Esophagus muscularis mucosa (tissue), 4 donors: ENCODE data around the gene DYNLL2. TPM values are rescaled to one million over a fixed set of nuclear protein-coding genes. Genes with fewer than 3 reads are reported as not detected.
"Not testable (repeated sequence)": the region's sequence is repeated elsewhere in the genome, so short reads cannot be mapped to it uniquely, and the experiment has no call there.

ENCODE experiments used
- DNase-seq: peaks from one replicate; pipeline ENCODE4 v3.0.0-alpha.2; 2017; ENCODE audit errors: extremely low spot score
- H3K27ac ChIP-seq, 4 donors: fragments of 200-600 bp; sonication (generic); replicated peaks in 1 of 4; 1 replicate in 3 of 4; 2 replicates in 1 of 4; pipeline ENCODE4 v1.5.1; 2016 to 2019; ENCODE audit warnings: mild to moderate bottlenecking in 1 of 4
- H3K27me3 ChIP-seq, 4 donors: fragments of 200-600 bp; sonication (generic); one replicate each; pipeline versions ENCODE4 v1.5.1 to v1.6.0; 2016 to 2019
- H3K36me3 ChIP-seq, 4 donors: fragments of 200-600 bp; sonication (generic); one replicate each; pipeline ENCODE4 v1.5.1; 2016 to 2019
- H3K4me1 ChIP-seq, 4 donors: fragments of 200-600 bp; sonication (generic); one replicate each; pipeline ENCODE4 v1.5.1; 2016 to 2019
- H3K4me3 ChIP-seq, 4 donors: fragments of 200-600 bp; sonication (generic); 1 replicate in 2 of 4; 2 replicates in 2 of 4; pipeline ENCODE4 v1.5.1; 2016 to 2019; ENCODE audit warnings: mild to moderate bottlenecking in 4 of 4, moderate library complexity in 1 of 4
- H3K9me3 ChIP-seq, 4 donors: fragments of 200-600 bp; sonication (generic); 1 replicate in 3 of 4; 2 replicates in 1 of 4; pipeline ENCODE4 v1.5.1; 2016 to 2019
- EP300 ChIP-seq: sonication (generic); formaldehyde crosslinking; IDR thresholded peaks from one replicate; pipeline ENCODE4 v1.6.1; 2017; ENCODE audit warnings: antibody characterized with exemption
- POLR2A ChIP-seq: fragments of 450-650 bp; IDR thresholded peaks from one replicate; pipeline ENCODE4 v1.6.1; 2017; ENCODE audit warnings: antibody characterized with exemption, moderate library complexity, mild to moderate bottlenecking, low read depth
- POLR2AphosphoS5 ChIP-seq, 2 donors: sonication (generic); formaldehyde crosslinking; IDR thresholded peaks; one replicate each; pipeline ENCODE4 v1.6.1; 2017; ENCODE audit warnings: antibody characterized with exemption in 2 of 2
- WGBS: methylation state at CpG from one replicate; pipeline ENCODE4 v1.1.5; 2018; 5-methylcytosine and 5-hydroxymethylcytosine counted together
- intact Hi-C: fragments of 100-400 bp; cut with DNase I; formaldehyde crosslinking; loops from one replicate; pipeline ENCODE4 v1.15.1; 2023
- total RNA-seq, 4 donors: library from RNA; depleted of rRNA; stranded (reverse); fragments of >200 nt; gene quantifications; one replicate each; pipeline versions ENCODE4 v1.1.0 to v1.2.1, GENCODE V29; 2016
- TF ChIP-seq, protein P1 (sequence below), 3 experiments: fragments of 200-600 bp in 2 of 3; fragments of 450-650 bp in 1 of 3; sonication (generic) in 2 of 3; IDR thresholded peaks; one replicate each; pipeline ENCODE4 v1.5.1; 2017 to 2019; ENCODE audit warnings: antibody characterized with exemption in 3 of 3, mild to moderate bottlenecking in 2 of 3, moderate library complexity in 1 of 3

DYNLL2 gene
- total RNA-seq, 4 donors from 2014 or later, result 22.2 to 37.0 (median 36.3) TPM

DNA sequence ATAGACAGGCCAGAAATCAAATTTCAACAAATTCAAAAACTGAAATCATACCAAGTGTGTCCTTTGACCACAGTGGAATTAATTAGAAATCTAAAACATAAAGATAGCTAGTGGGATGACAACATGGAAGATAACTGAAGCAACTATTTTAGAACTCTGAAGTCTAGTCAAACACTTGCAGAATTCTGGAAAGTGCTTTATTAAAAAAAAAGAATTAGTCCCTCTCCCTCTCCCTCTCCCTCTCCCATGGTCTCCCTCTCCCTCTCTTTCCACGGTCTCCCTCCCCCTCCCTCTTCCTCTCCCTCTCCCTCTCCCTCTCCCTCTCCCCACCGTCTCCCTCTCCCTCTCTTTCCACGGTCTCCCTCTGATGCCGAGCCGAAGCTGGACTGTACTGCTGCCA is 58.3 kb downstream of the DYNLL2 start:
- peaks cover 0 to 33% (median 26%) of the 10 kb centered on the region in 4 donors for H3K9me3 ChIP-seq
- DNase-seq, result no peak
- H3K27me3 ChIP-seq, result peaks cover 0 to 21% (median 2%) of the 10 kb centered on the region in 4 donors
- TF ChIP-seq POLR2A (no peak), POLR2AphosphoS5 (IDR thresholded peaks at IDR 0.05) (no peak), EP300 (no peak)
- TF ChIP-seq, protein P1, sequence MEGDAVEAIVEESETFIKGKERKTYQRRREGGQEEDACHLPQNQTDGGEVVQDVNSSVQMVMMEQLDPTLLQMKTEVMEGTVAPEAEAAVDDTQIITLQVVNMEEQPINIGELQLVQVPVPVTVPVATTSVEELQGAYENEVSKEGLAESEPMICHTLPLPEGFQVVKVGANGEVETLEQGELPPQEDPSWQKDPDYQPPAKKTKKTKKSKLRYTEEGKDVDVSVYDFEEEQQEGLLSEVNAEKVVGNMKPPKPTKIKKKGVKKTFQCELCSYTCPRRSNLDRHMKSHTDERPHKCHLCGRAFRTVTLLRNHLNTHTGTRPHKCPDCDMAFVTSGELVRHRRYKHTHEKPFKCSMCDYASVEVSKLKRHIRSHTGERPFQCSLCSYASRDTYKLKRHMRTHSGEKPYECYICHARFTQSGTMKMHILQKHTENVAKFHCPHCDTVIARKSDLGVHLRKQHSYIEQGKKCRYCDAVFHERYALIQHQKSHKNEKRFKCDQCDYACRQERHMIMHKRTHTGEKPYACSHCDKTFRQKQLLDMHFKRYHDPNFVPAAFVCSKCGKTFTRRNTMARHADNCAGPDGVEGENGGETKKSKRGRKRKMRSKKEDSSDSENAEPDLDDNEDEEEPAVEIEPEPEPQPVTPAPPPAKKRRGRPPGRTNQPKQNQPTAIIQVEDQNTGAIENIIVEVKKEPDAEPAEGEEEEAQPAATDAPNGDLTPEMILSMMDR (IDR thresholded peaks at IDR 0.05), result no peak
- 81% methylated on average over 5 of the region's 5 CpGs for WGBS
- intact Hi-C loops, result no loop called here
- H3K36me3 ChIP-seq, result no peaks in the 10 kb centered on the region
- no peak overlapping the region for H3K4me3 ChIP-seq
- H3K4me1 ChIP-seq, result no peaks in the 10 kb centered on the region
- H3K27ac ChIP-seq, result no peak overlapping the region

DNA sequence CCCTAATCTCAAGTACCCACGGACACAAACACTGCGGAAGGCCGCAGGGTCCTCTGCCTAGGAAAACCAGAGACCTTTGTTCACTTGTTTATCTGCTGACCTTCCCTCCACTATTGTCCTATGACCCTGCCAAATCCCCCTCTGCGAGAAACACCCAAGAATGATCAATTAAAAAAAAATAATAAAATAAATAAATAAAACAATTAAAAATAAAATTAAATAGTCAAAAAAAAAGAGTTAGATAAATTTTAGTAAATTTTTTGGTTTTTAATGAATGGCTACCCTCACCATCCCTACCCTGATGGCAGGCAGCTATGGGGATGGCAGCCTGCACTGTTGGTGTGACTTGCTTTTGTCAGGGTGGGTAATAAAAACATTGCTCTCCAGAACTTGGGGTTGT is 60.1 kb downstream of the DYNLL2 start:
- intact Hi-C loops, H3K4me1 ChIP-seq: not testable (repeated sequence)

DNA sequence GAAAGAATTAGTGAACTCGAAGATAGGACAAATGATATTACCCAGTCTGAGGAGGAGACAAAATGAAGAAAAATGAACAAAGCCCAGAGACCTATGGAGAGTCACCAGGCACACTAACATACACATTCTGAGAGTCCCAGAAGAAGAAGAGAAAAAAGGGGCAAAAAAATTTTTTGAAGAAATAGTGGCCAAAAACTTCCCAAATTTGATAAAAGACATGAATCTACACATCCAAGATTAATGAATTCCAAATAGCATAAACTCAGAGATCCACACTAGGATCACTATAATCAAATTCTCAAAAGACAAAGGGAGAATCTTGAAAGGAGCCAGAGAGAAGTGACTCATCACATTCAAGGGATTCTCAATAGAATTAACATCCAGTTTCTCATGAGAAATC is 61.6 kb downstream of the DYNLL2 start:
- WGBS, result 81% methylated on average over 1 of the region's 1 CpG
- H3K4me3 ChIP-seq, result no peak overlapping the region
- H3K4me1 ChIP-seq, result no peaks in the 10 kb centered on the region
- no peak overlapping the region for H3K27ac ChIP-seq
- H3K36me3 ChIP-seq, result no peaks in the 10 kb centered on the region
- peaks cover 0 to 38% (median 26%) of the 10 kb centered on the region in 4 donors for H3K9me3 ChIP-seq
- intact Hi-C loops, result no loop called here
- peaks cover 0 to 12% (median 0%) of the 10 kb centered on the region in 4 donors for H3K27me3 ChIP-seq
- TF ChIP-seq EP300 (no peak), POLR2AphosphoS5 (IDR thresholded peaks at IDR 0.05) (no peak), POLR2A (no peak)
- TF ChIP-seq, protein P1 (IDR thresholded peaks at IDR 0.05), result no peak
- no peak for DNase-seq

More for the DNA sequence above, 60.1 kb downstream of the DYNLL2 start:
- H3K9me3 ChIP-seq, result peaks cover 0 to 38% (median 26%) of the 10 kb centered on the region in 4 donors
- not testable (repeated sequence) for H3K27ac ChIP-seq, DNase-seq, H3K36me3 ChIP-seq, H3K4me3 ChIP-seq
- WGBS, result 83% methylated on average over 4 of the region's 4 CpGs
- H3K27me3 ChIP-seq, result peaks cover 0 to 15% (median 0%) of the 10 kb centered on the region in 4 donors

Other genes with a start within 250 kb of the DYNLL2 start
- 10 to 100 TPM; 11.6 to 22.2 (median 16.9) TPM for gene MRPS23, start 233.4 kb upstream of the DYNLL2 start, total RNA-seq
- 10 to 100 TPM; 30.3 to 72.2 (median 51.2) TPM for gene CUEDC1, start 128.0 kb upstream of the DYNLL2 start, total RNA-seq
- gene VEZF1, start 95.2 kb upstream of the DYNLL2 start, total RNA-seq, result 100 to 1,000 TPM in 3 of 4 donors, 10 to 100 TPM in 1; 98.9 to 154 (median 121) TPM
- 100 to 1,000 TPM; 136 to 185 (median 156) TPM for gene SRSF1, start 76.2 kb upstream of the DYNLL2 start, total RNA-seq
- gene OR4D1, start 65.0 kb downstream of the DYNLL2 start, total RNA-seq, result not detected
- gene OR4D2, start 83.6 kb downstream of the DYNLL2 start, total RNA-seq, result not detected
- gene EPX, start 109.3 kb downstream of the DYNLL2 start, total RNA-seq, result not detected
- 10 to 100 TPM in 1 of 4 donors, 1 to 10 TPM in 3; 6.2 to 12.5 (median 6.9) TPM for gene MKS1, start 135.8 kb downstream of the DYNLL2 start, total RNA-seq
- gene LPO, start 155.2 kb downstream of the DYNLL2 start, total RNA-seq, result not detected
- under 1 TPM in 2 of 4 donors, not detected in 2; 0.23 to 0.66 TPM for gene MPO, start 197.5 kb downstream of the DYNLL2 start, total RNA-seq
- 10 to 100 TPM in 3 of 4 donors, 1 to 10 TPM in 1; 10.0 to 19.0 (median 16.0) TPM for gene TSPOAP1, start 245.4 kb downstream of the DYNLL2 start, total RNA-seq